IPS-NIHi11 (cell line): Measurements from ENCODE around the gene MACROD1.
"Not testable (repeated sequence)": the region's sequence is repeated elsewhere in the genome, so short reads cannot be mapped to it uniquely, and the experiment has no call there.

Experiments used
- DNase-seq: peaks from one replicate; pipeline ENCODE4 v3.0.0; 2012; ENCODE audit warnings: mixed read lengths, low spot score

MACROD1 gene

DNA sequence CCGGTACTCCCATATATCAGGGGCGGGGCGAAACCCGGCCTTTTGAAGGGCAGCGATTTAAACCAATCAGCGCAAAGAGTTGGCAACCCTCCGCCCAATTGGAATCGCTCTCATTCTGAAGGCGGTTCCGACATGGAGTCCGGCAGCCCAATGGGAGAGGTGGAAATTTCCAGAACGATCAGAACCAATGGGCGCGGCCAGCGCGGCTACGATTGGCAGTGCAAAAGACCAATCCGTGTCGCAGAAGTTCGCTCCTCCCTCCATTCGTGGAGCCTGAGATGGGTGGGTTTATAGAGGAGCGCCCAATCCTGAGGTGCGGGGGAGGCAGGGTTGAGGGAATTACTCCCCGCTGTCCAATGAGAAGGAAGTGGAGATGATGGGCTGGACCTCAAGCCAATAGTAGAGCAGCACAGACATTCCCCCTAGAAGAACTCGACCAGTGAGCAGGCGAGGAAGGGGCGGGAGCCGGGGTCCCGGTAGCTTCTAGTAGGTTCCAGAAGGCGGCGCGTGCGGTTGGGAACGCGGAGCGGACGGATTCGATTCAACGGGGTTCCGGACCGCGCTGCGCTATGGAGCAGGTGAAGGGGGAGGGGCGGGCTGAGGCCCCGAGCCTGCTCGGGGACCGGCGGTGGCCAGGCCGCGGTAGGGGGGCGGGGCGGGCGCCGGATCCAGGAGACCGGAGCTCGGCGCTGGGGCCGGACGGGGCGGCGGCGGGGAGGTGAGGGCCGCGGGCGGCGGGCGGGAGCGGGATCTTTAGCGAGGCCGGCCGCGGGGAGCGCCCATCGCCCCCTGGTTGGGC, 20.0 kb upstream of the MACROD1 start, which contains the start of gene STIP1:
TSS of gene STIP1 (plus strand) at position 479 of the 799 bp plus-strand sequence. CDS start at position 570, 91 bp downstream.
- DNase-seq, result peak; percentile 94

DNA sequence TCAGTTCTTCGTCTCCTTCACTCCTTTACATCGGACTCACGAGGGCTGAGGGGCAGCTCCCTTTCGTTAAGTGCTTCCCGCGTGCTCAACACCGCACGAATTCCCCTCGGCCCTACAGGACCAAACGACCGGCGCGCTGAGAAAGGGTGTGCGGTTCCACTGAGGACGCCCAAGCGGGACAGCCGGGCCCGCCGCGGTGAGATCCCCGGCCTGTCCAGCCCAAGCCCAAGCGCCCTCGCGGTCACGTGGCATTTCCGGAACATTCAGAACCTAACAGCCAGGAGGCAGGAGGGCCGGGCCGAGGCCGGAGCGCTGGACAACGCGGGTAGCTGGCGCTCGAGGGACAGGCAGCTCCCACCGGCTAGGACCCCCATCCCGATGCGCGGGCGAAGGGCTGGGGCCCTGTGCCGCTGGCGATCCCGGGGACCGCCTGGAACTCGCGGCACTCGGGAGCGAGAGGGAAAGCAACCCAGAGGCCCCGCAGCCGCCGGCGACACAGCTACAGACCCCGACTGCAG, 19.3 kb upstream of the MACROD1 start:
- DNase-seq, result no peak

DNA sequence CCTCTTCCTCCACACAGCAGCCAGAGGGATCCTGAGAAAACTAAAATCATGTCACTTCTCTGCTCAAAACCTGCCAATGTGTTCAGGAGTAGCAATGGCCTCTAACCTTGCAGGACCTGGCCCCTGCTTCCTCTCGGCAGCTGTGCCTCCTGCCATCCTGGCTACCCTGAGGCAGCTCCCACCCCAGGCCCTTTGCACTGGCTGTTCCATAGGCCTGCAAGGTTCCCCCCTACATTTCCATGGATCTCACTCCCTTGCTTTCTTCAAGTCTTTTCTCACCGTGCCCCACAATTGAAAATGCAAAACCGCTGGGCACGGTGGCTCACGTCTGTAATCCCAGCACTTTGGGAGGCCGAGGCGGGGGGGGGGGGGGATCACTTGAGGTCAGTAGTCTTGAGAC, 18.0 kb upstream of the MACROD1 start:
- no peak for DNase-seq

DNA sequence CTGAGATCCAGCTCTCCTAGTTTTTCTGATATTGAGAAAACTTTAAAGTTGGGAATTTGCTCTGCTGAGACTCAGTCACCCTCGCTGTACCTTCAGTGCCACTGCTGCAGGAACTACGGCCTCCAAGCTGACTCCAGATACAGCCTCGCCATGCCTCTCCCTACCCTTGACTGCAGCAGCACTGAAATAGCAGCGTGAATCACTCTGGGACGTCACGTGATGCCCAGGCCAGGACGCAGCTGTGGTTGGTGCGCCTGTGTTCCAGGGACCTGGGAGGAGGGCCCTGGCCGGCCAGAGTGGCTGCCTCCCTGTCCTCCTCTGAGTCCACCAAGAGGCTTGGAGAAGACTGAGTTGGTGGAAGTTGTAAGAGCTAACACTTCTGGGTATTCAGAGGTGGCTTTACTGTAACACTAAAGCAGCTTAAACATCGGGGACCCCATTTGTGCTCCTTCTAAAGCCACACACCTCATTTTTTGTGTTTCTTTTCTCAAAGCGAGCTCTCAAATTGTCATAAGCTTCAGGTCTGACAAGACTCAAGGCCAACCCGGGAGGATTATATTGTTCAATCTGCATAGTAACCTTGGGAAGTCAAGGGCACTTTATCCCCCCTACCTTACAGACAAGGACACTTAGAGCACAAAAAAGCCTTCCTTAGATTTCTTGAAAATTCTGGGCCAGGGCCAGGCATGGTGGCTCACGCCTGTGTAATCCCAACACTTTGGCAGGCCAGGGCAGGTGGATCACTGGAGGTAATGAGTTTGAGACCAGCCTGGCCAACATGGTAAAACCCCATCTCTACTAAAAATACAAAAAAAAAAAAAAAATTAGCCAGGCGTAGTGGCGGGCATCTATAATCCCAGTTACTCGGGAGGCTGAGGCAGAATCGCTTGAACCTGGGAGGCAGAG, 15.8 kb upstream of the MACROD1 start:
- peak; percentile 79 for DNase-seq

DNA sequence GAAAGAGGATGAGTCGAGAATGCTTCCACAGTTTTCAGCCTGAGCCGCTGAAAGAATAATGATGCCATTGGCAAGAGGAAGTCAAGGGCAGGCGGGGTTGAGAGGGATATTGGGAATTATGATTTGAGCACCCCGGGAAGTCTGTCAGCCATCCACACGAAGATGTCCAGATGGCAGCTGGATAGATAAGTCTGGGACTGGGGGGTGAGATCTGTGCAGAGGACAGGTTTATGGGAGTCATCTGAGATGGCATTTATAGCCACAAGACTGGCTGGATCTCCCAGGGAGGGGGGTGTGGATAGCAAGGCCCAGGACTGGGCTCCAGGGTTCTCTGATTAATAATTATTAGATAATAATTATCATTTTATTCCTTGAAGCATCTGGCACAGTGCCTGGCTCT, 15.0 kb upstream of the MACROD1 start:
- DNase-seq, result no peak

DNA sequence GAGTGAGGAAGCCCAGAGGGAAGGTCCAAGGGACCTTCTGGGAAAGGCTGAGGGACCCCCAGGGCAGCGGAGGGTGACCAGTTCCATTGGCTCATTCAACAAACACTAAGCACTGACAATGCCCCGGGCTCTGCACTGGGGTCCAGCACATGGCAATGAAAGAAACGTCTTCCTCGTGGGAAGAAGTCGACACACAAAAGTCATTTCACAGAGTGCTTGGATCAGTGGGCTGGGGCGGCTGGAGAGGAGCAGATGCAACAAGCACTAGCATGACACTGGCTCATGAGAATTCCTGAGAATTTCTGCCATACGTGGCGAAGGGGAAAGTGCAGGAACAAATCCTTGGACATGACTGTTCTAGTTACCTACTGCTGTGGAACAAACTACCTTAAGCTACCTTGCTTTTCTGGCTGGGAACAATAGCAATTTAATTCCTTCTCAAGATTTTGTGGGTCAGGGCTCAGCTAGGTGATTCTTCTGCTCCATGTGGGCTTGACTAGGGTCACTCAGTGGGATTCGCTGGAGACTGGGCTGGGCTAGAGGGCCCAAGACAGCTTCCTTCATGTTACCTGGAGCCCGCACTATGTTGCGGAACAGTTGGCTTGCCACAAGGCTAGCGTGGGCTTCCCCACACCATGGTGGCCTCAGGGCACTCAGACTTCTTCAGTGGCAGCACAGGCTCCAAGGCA, 13.2 kb upstream of the MACROD1 start:
- DNase-seq, result no peak

DNA sequence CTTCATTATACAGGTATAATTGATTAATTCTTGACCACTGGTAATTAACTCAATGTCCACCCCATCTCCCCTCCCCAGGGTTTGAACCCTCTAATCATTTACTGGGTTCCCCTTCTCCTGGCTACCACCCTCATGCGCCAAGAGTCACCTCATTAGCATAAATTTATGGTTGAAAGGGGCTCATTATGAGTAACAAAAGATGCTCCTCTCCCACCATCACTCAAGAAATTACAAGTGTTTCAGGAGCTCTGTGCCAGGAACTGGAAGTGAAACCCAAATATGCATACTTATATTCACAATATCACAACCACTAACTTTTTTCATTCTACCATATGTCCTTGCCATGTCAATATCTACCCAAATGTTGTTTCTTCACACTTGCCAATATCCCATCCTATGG, 12.3 kb upstream of the MACROD1 start:
- no peak for DNase-seq

DNA sequence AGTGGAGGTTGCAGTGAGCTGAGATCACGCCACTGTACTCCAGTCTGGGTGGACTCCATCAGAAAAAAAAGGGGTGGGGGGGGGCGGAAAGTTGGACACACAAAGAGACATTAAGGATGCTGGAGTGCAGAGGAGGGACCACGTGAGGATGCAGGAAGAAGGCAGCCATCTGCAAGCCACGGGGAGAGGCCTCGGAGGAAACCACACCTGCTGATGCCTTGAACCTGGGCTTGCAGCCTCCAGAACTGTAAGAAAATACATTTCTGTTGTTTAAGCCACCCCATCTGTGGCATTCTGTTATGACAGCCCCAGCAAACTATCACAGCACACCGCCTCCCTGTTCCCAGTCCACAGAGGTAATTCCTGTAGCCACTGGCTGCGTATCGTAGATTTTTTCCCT, 10.8 kb upstream of the MACROD1 start:
- no peak for DNase-seq

DNA sequence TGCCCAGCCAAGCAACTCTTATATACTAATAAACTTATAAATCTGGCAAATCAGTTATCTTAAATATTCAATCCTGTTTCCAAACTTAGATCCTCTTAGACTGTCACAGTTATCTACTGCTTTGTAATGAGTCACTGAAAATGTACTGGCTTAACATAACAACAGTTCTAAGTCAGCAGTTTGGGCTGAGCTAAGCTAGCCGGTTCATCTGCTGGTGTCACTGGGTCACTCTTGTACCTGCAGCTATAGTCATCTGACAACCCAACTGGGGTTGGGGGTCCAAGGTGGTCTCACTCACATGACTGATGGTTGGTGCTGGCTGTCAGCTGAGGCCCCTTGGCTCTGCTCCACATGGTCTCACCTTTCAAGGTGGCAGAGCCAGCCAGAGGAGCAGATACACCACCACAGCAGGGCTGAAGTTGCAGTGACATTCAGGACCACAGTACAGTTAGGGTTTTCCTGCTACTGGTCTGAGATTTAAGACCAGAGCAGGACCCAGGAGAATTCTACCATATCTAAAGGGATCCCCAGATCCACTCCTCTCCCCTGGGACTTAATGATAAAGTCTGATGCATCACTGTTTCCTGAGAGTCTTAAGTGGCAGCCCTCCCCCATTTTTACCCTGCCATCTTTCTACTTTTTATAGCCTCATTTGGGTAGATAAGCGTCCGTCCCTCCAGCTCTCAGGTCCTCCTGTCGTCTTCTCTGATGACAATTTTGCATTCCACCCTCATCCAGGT, 7.9 kb upstream of the MACROD1 start:
- DNase-seq, result no peak

DNA sequence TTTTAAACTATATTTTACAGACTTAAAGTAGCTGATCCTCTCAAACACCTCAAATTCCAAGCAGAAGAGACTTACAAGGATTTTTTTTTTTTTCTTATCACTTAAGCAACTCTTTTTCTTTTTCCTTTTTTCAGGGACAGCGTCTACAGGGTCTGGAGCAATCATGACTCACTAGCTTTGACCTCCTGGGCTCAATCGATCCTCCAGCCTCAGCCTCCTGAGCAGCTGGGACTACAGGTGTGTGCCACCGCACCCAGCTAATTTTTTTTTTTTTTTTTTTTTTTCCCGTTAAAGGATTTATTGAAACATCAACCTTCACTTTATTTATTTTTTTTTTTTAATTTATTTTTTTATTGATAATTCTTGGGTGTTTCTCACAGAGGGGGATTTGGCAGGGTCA, 4.5 kb upstream of the MACROD1 start:
- DNase-seq, result no peak

DNA sequence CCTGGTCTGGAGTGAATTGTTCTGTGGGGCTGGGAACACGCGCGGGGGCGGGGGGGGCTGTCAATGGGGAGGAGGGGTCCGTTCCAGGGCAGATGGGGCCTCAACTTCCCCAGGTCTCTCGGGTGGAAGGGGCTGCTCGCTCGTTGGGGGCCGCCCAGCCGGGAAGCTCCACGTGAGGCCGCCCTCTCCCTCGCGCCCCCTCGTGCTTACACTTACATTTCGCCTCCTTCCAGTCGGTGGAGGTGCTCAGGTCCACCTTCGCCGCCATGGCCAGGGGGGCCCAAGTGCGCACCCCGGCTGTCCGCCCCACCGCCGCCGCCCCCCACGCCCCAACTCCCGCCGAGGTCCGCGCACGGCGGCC, 452 bp downstream of the MACROD1 start:
- DNase-seq, result peak; percentile 32

DNA sequence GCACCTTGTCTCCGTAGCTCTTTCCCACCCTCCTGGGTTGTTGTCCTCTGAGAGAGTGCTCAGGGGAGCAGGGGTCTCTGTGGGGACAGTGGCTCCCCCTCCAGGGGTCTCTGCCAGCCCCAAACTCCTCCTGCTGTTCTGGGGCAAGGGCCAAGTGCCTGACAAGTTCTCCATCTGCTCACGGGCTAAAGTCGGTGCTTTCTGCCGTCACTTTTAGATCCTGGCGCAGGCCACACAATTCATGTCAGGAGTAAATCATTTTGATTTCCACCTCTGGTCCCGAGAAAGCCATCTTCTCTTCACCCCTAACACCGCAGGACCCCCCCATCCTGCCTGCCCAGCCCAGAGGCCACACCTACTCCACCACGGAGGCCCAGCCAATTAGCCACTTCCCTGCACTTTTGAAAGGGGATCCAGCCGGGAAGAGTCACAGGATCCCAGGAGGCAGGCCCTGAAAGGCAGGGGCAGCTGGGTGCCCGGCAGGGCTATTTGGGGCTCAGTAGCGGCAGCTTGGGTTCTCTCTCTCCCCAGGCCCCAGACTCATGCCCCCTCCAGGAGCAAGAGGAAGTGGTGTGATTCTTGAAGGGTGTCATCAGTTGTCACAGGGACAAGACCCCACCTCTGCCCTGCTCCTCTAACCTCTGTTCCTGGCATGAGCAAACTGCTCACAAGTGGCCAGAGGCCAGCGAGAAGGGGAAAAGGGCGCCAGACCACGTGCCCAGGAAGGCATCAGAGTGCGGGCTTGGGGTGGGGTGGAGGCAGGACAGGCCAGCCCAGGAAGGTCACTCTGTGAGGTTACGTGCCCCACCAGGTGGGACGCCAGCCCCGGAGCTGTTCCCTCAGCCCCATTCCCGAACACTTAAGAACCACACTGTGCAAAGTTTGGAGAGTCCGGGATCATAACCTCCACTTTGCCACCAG, 1.3 kb downstream of the MACROD1 start:
- DNase-seq, result peak; percentile 66

DNA sequence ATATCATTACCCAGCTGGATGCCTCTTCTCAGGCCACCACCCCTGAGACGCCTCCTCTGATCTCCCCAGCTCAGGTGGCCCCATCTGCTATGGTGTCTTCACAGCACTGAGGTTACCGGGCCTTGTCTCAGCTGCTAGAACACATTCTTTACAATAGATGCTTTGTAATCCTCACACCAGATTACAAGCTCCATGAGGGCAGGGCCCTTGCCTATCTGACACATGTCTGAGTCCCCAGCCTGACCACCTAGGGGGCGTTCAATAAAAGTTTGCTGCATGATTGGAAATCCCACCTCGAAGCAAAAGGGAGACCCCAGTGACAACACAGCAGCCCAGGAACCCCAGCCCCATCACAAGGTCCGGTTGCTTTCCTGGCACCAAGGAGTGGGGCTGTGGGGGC, 2.0 kb downstream of the MACROD1 start:
- DNase-seq, result no peak

DNA sequence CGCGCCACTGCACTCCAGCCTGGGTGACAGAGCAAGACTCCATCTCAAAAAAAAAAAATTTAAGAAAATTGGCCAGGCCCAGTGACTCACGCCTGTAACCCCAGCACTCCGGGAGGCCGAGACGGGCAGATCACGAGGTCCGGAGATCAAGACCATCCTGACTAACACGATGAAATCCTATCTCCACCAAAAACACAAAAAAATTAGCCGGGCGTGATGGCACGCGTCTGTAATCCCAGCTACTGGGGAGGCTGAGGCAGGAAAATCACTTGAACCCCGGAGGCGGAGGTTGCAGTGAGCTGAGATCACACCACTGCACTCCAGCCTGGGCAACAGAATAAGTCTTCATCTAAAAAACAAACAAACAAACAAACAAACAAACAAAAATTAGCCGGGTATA, 3.1 kb downstream of the MACROD1 start:
- not testable (repeated sequence) for DNase-seq

DNA sequence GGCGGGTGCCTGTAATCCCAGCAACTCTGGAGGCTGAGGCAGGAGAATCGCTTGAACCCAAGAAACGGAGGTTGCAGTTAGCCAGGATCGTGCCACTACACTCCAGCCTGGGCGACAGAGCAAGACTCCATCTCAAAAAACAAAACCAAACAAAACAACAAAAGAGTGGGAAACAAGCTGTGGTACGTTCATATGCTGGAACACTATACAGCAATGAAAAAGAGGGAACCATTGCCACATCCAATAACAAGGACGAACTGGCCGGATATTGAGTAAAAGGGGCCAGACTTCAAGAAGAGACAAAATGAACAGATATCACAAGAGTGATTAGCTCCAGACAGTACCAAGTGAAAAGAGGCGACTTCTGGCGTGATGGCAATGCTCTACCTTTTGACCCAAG, 4.9 kb downstream of the MACROD1 start:
- no peak for DNase-seq

DNA sequence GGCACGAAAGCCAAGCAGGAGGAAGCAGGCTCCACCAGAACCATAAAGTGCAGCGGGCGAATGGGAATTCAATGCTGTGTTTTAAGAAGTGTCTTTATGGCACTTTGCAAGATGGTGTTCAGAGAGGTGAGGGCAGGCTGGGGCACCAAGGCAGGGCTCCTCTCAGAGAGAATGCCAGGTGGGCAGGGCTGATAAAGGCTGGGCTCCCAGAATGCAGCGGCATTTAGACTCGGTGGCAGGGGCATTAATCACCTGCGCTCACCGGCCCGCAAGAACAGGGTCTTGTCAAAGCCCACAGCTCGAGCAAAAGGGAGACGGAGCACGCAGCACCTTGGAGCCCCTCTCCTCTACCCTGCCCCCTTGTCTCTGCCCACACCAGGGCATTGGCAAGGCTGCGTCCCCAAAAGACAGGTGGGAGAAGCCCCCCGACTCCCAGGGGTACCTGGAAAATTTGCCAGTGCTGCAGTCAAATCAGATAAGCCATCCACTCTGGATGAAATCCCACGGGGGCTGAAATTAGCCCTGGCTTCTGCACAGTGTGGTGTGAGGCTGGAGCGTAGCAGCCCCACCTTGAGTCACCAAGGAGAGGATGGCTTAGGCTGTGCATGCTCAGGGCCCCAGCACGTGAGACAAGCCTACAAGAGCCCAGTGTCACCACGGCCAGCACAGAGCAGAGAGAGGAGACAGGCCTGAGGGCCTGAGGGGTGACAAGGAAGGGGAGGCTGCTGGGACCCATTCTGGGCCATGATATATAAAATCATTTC, 8.1 kb downstream of the MACROD1 start:
- DNase-seq, result no peak

DNA sequence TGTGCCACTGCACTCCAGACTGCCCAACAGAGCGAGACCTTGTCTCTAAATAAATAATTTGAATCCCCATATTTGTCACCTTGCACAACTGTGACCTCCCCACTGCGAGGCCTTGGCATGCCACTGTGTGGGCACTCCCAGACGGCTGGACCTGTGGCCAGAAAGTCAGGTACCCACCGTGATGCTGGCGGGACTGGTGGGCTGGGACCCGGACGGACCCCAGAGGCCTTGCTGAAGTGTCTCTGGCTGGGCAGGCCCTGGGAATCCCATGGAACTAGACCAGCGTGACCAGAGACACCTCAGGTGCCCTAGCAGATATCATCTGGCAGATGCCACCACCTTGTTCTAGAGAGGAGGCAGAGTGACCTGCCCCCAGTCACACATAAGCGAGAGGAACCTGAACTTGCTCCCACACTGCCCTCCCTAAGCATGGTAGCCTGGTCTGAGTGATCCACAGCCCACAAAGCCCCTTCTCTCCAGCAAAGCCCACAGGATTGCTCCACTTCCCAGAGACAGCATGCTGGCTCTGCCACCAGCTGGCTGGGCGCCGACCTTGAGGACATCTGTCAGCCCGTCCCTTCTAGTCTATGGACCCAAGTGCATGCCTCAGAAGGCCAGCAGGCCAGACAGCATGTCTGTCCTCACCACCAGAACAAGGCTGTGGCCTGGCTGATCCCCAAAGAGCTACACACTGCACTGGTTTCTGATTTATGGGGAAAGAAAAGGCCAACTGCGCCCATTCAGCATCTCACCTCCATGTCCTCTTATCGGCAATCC, 9.5 kb downstream of the MACROD1 start:
- DNase-seq, result no peak

DNA sequence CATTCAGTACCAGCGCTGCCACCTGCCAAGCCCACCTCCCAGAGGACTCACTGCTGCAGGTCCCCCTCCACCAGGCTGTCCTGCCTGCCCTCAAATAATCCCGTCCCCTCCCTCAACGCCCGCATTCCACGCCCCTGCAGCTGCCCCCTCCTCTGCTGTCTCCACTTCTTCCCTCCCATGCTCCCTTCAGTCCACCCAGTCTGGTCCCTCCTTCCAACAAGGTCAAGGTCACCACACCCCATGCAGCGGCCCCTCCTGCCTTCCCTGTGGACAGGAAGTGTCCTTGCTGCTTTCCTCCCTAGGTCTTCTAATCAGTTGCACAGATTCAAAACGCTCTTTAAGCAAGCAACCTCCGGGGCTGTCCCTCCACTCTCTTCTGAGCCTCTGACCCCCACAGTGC, 12.1 kb downstream of the MACROD1 start:
- DNase-seq, result no peak
